Caco-2 (cell line): ENCODE results near the gene MT1X. TPM values are rescaled to one million over a fixed set of nuclear protein-coding genes. Genes with fewer than 3 reads are reported as not detected.

Experiments used
- BruUV-seq: library from RNA; stranded (reverse); fragments of 400-500 nt; replicated peaks from 2 replicates; lab custom pipeline; 2021; lab: Mats Ljungman, UMichigan
- CTCF ChIA-PET: fragments of 300-600 bp; sonication (Branson Sonifier 250); formaldehyde crosslinking; loops from one replicate; lab custom pipeline; 2022; ENCODE audit warnings: antibody characterized with exemption; lab: Charles Lee
- POLR2A ChIA-PET: fragments of 300-600 bp; sonication (Branson Sonifier 250); formaldehyde crosslinking; loops from one replicate; lab custom pipeline; 2022; ENCODE audit warnings: antibody characterized with exemption; lab: Charles Lee
- DNase-seq, 2 experiments: peaks; one replicate each; pipeline versions ENCODE4 v3.0.0 to v3.0.0-alpha.2; 2020 to 2022
- H3K27me3 ChIP-seq: replicated peaks from 2 replicates; pipeline ENCODE4 v1.6.0; 2011; ENCODE audit warnings: low read length; ENCODE audit not compliant: control insufficient read depth, insufficient read depth
- H3K36me3 ChIP-seq: 2 replicates; pipeline ENCODE4 v1.5.1; 2011; ENCODE audit warnings: low read length; ENCODE audit not compliant: control insufficient read depth, insufficient read depth
- H3K4me1 ChIP-seq: fragments of 250-450 bp; sonication (Bioruptor Pico); 2 replicates; pipeline ENCODE4 v1.5.1; 2020; ENCODE audit warnings: mild to moderate bottlenecking
- H3K4me3 ChIP-seq: 2 replicates; pipeline ENCODE4 v1.5.1; 2011; ENCODE audit warnings: low read depth, mild to moderate bottlenecking, control low read depth, low read length
- H3K9me3 ChIP-seq: fragments of 250-450 bp; sonication (Bioruptor Pico); 2 replicates; pipeline ENCODE4 v1.5.1; 2020; ENCODE audit warnings: mild to moderate bottlenecking, moderate library complexity
- H3K27ac Mint-ChIP-seq: one replicate; pipeline ENCODE4 v1.8.0; 2022; ENCODE audit warnings: mixed read lengths; ENCODE audit not compliant: unreplicated experiment
- H3K27me3 Mint-ChIP-seq: one replicate; pipeline ENCODE4 v1.8.0; 2022; ENCODE audit warnings: mixed read lengths; ENCODE audit not compliant: insufficient read depth, unreplicated experiment
- H3K36me3 Mint-ChIP-seq: one replicate; pipeline ENCODE4 v1.8.0; 2022; ENCODE audit warnings: mild to moderate bottlenecking, mixed read lengths; ENCODE audit not compliant: insufficient read depth, unreplicated experiment
- H3K4me1 Mint-ChIP-seq: one replicate; pipeline ENCODE4 v1.8.0; 2022; ENCODE audit warnings: low read depth, mixed read lengths; ENCODE audit not compliant: unreplicated experiment
- H3K4me3 Mint-ChIP-seq: one replicate; pipeline ENCODE4 v1.8.0; 2022; ENCODE audit warnings: mild to moderate bottlenecking, moderate library complexity, mixed read lengths; ENCODE audit not compliant: unreplicated experiment
- H3K9me3 Mint-ChIP-seq: one replicate; pipeline ENCODE4 v1.8.0; 2022; ENCODE audit warnings: mixed read lengths; ENCODE audit not compliant: unreplicated experiment
- intact Hi-C: fragments of 100-400 bp; cut with micrococcal nuclease; formaldehyde crosslinking; loops from one replicate; pipeline ENCODE4 v1.10.0; 2022; ENCODE audit not compliant: unreplicated experiment
- total RNA-seq: library from RNA; stranded (reverse); gene quantifications from 2 replicates; pipeline ENCODE4 v1.2.3, GENCODE V29; 2022
- TF ChIP-seq, protein P1 (sequence below), 2 experiments: fragments of 200-600 bp in 1 of 2; IDR thresholded peaks; 1 replicate in 1 of 2; 2 replicates in 1 of 2; pipeline versions ENCODE4 v1.5.1 to v1.8.0; 2011 to 2022; ENCODE audit warnings: antibody characterized with exemption in 1 of 2, control low read depth in 1 of 2, inconsistent platforms in 1 of 2, low read depth in 1 of 2, low read length in 1 of 2, mild to moderate bottlenecking in 1 of 2, moderate library complexity in 1 of 2; ENCODE audit not compliant: insufficient read depth in 1 of 2, severe bottlenecking in 1 of 2, unreplicated experiment in 1 of 2

The MT1X gene
- total RNA-seq, 1 experiment from 2014 or later = 18.3 TPM

DNA sequence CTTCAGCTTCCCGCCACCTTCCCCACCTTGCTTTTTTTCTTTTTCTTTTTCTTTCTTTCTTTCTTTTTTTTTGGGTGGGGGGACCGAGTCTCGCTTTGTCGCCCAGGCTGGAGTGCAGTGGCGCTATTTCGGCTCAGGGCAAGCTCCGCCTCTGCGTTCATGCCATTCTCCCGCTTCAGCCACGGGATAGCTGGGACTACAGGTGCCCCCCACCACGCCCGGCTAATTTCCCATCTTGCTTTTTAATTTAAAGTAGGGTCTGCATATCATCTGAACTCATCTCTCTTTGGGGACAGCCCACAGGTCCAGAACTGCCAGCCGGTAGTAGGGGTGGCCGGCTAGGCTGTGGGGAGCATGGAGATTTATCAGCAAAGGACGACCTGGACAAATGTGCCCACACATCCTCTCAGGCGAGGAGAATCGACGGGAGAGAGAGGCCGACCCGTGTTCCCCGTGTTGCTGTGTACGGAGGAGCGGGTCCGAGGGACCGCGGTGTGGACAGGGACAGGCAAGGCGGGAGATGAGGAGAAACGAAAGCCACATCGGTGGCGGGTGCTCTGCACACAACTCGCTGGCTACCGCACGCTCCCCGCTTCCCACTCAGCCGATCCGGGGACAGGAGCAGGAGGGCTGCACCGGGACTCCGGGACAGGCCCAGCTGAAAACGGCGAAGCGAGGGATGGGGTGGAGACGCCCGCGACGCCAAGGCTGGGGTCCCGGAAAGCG is 47.4 kb upstream of the MT1X start:
- Mint-ChIP-seq H3K4me1 (peaks cover 5% of the 10 kb centered on the region), H3K9me3 (no peaks in the 10 kb centered on the region), H3K27me3 (peaks cover 32% of the 10 kb centered on the region), H3K4me3 (no peak overlapping the region), H3K36me3 (no peaks in the 10 kb centered on the region), H3K27ac (no peak overlapping the region)
- Histone ChIP-seq H3K27me3 (peaks cover 13% of the 10 kb centered on the region), H3K4me1 (no peaks in the 10 kb centered on the region), H3K9me3 (no peaks in the 10 kb centered on the region), H3K36me3 (no peaks in the 10 kb centered on the region), H3K4me3 (no peak overlapping the region)
- CTCF ChIA-PET = interaction anchor here (0.9 kb wide), 1 partner anchor 34 kb away, joined by 3 read pairs; no protein-coding TSS in a partner anchor
- intact Hi-C loops = no loop called here
- POLR2A ChIA-PET = interaction anchor here (0.6 kb wide), 1 partner anchor 67 kb away, joined by 5 read pairs; no protein-coding TSS in a partner anchor
- TF ChIP-seq, protein P1, sequence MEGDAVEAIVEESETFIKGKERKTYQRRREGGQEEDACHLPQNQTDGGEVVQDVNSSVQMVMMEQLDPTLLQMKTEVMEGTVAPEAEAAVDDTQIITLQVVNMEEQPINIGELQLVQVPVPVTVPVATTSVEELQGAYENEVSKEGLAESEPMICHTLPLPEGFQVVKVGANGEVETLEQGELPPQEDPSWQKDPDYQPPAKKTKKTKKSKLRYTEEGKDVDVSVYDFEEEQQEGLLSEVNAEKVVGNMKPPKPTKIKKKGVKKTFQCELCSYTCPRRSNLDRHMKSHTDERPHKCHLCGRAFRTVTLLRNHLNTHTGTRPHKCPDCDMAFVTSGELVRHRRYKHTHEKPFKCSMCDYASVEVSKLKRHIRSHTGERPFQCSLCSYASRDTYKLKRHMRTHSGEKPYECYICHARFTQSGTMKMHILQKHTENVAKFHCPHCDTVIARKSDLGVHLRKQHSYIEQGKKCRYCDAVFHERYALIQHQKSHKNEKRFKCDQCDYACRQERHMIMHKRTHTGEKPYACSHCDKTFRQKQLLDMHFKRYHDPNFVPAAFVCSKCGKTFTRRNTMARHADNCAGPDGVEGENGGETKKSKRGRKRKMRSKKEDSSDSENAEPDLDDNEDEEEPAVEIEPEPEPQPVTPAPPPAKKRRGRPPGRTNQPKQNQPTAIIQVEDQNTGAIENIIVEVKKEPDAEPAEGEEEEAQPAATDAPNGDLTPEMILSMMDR (IDR thresholded peaks at IDR 0.05; ENCODE audit: insufficient read depth in 1 of 2, low read depth in 1 of 2, low read length in 1 of 2, severe bottlenecking in 1 of 2, unreplicated experiment in 1 of 2) = no peak
- no TSS peak for BruUV-seq
- DNase-seq = no peak

DNA sequence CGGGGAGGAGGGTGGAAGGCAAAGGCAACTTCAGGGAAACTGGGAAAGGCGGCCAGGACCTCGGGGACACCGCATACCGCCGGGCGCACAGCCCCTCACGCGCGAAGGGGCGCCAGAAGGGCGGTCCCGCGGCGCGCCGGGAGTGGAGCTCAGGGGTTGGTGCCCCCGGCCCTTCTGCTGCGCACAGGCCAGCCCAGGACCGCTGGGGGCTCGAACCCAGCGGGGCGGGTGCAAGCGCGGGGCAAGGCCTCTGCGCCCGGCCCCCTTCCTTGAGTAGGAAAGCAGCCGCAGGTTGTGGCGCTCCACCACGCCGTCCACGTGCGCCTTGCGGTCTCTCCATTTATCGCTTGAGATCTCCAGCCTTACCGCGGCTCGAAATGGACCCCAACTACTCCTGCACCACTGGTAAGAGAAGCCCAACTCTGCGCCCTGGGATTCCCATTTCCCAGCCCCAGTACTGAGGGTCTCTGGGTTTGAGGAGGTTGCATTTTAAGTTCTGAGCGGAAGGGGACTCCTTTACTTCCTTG is 46.8 kb upstream of the MT1X start:
- Histone ChIP-seq H3K27me3 (peaks cover 13% of the 10 kb centered on the region), H3K36me3 (no peaks in the 10 kb centered on the region), H3K4me1 (no peaks in the 10 kb centered on the region), H3K9me3 (no peaks in the 10 kb centered on the region), H3K4me3 (no peak overlapping the region)
- POLR2A ChIA-PET = no interaction called here
- Mint-ChIP-seq H3K4me3 (no peak overlapping the region), H3K27ac (no peak overlapping the region), H3K4me1 (peaks cover 5% of the 10 kb centered on the region), H3K9me3 (no peaks in the 10 kb centered on the region), H3K27me3 (peaks cover 32% of the 10 kb centered on the region), H3K36me3 (no peaks in the 10 kb centered on the region)
- BruUV-seq = no TSS peak
- no peak for DNase-seq
- intact Hi-C loops = no loop called here
- TF ChIP-seq, protein P1 (IDR thresholded peaks at IDR 0.05; ENCODE audit: insufficient read depth in 1 of 2, low read depth in 1 of 2, low read length in 1 of 2, severe bottlenecking in 1 of 2, unreplicated experiment in 1 of 2) = no peak
- CTCF ChIA-PET = no interaction called here

DNA sequence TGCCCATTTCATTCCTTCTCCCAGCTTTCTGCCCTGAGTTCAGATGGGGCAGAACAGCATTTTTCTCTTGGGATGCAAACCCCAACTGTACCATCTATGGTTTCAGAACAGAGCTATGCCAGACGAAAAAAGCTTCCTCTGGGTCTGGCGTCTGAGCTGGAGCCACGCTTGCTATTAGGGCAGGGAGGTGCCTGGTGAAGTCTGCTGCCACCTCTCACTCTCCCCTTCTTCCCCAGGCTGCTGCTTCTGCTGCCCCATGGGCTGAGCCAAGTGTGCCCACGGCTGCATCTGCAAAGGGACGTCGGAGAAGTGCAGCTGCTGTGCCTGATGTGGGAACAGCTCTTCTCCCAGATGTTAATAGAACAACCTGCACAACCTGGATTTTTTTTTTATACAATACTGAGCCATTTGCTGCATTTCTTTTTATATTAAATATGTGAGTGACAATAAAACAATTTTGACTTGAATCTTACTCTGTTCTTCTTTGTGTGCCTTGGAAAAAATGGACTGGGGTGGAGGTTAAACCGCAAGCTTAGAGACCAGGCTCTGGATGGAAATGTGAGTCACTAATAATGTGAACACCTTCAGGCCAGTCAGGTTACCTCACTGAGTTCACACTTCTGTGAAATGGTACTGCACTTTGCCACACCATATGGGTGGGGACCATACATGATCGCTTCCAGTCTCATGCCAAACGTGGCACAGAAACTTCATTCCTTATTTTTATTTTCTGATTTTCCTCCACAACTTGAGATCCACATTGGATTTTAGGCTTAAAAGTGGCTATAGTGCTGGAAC is 45.5 kb upstream of the MT1X start:
- Mint-ChIP-seq H3K4me3 (no peak overlapping the region), H3K27ac (no peak overlapping the region), H3K4me1 (peaks cover 3% of the 10 kb centered on the region), H3K9me3 (no peaks in the 10 kb centered on the region), H3K27me3 (peaks cover 27% of the 10 kb centered on the region), H3K36me3 (no peaks in the 10 kb centered on the region)
- Histone ChIP-seq H3K36me3 (no peaks in the 10 kb centered on the region), H3K27me3 (peaks cover 12% of the 10 kb centered on the region), H3K4me1 (no peaks in the 10 kb centered on the region), H3K4me3 (no peak overlapping the region), H3K9me3 (no peaks in the 10 kb centered on the region)
- TF ChIP-seq, protein P1 (IDR thresholded peaks at IDR 0.05; ENCODE audit: insufficient read depth in 1 of 2, low read depth in 1 of 2, low read length in 1 of 2, severe bottlenecking in 1 of 2, unreplicated experiment in 1 of 2) = no peak
- intact Hi-C loops = no loop called here
- ChIA-PET CTCF (interaction anchor here (1.0 kb wide), 1 partner anchor 65 kb away, joined by 3 read pairs; no protein-coding TSS in a partner anchor), POLR2A (no interaction called here)
- no peak for DNase-seq
- BruUV-seq = no TSS peak
